Fibroblast of skin of abdomen (primary cell): ENCODE measurements around the gene L3MBTL4.

Experiments used
- DNase-seq: peaks from one replicate; pipeline ENCODE4 v3.0.0-alpha.2; 2013

The L3MBTL4 gene

GRCh38 chr18:6022074-6022444 lies 392.7 kb downstream of the L3MBTL4 start:
- peak; percentile 55 for DNase-seq

- DNase-seq: no peak
Observed at GRCh38 chr18:6021306-6022073, 393.2 kb downstream of the L3MBTL4 start.

- no peak for DNase-seq
Observed at GRCh38 chr18:6018671-6019070, 396.0 kb downstream of the L3MBTL4 start.

GRCh38 chr18:6017171-6017570 lies 397.5 kb downstream of the L3MBTL4 start:
- no peak for DNase-seq

GRCh38 chr18:6015364-6015763 lies 399.3 kb downstream of the L3MBTL4 start:
- DNase-seq: no peak

GRCh38 chr18:6013171-6013810 lies 401.4 kb downstream of the L3MBTL4 start:
- DNase-seq: peak; percentile 30

GRCh38 chr18:6010921-6011320 lies 403.8 kb downstream of the L3MBTL4 start:
- no peak for DNase-seq

GRCh38 chr18:6010284-6010683 lies 404.4 kb downstream of the L3MBTL4 start:
- DNase-seq: peak; percentile 37

GRCh38 chr18:6009756-6010155 lies 405.0 kb downstream of the L3MBTL4 start:
- peak; percentile 16 for DNase-seq

GRCh38 chr18:6004683-6005082 lies 410.0 kb downstream of the L3MBTL4 start:
- no peak for DNase-seq

- no peak for DNase-seq
Observed at GRCh38 chr18:6004119-6004518, 410.6 kb downstream of the L3MBTL4 start.

- DNase-seq: peak; percentile 38
Observed at GRCh38 chr18:6001867-6002266, 412.8 kb downstream of the L3MBTL4 start.

- DNase-seq: no peak
Observed at GRCh38 chr18:5998907-5999306, 415.8 kb downstream of the L3MBTL4 start.

GRCh38 chr18:5998166-5998881 lies 416.4 kb downstream of the L3MBTL4 start:
- no peak for DNase-seq

- no peak for DNase-seq
Observed at GRCh38 chr18:5997361-5997760, 417.4 kb downstream of the L3MBTL4 start.

GRCh38 chr18:5995626-5996025 lies 419.1 kb downstream of the L3MBTL4 start:
- DNase-seq: no peak

- DNase-seq: no peak
Observed at GRCh38 chr18:5993938-5994337, 420.8 kb downstream of the L3MBTL4 start.

- no peak for DNase-seq
Observed at GRCh38 chr18:5992381-5992780, 422.3 kb downstream of the L3MBTL4 start.

GRCh38 chr18:5987249-5987648 lies 427.5 kb downstream of the L3MBTL4 start:
- no peak for DNase-seq

GRCh38 chr18:5986257-5986931 lies 428.3 kb downstream of the L3MBTL4 start:
- DNase-seq: no peak

- peak; percentile 1 for DNase-seq
Observed at GRCh38 chr18:5984245-5984644, 430.5 kb downstream of the L3MBTL4 start.

- no peak for DNase-seq
Observed at GRCh38 chr18:5983488-5983887, 431.2 kb downstream of the L3MBTL4 start.

- DNase-seq: no peak
Observed at GRCh38 chr18:5982332-5982731, 432.4 kb downstream of the L3MBTL4 start.
